Kidney (tissue), 22 donors: ENCODE results near the gene IFNA21. TPM values are rescaled to one million over a fixed set of nuclear protein-coding genes. Genes with fewer than 3 reads are reported as not detected.
"Not testable (repeated sequence)": the region's sequence is repeated elsewhere in the genome, so short reads cannot be mapped to it uniquely, and the experiment has no call there.

Source experiments
- DNase-seq, 5 donors: peaks; one replicate each; pipeline ENCODE4 v3.0.0-alpha.2; 2013 to 2020
- FAIRE-seq: peaks from 2 replicates; lab custom pipeline; 2012; peaks lifted over from hg19 to GRCh38; lab: Jason Lieb, UNC
- H3K27ac ChIP-seq, 2 donors: one replicate each; pipeline ENCODE4 v1.7.0; 2013; ENCODE audit warnings: low read depth in 2 of 2, low read length in 2 of 2, inconsistent platforms in 1 of 2
- H3K27me3 ChIP-seq: one replicate; pipeline ENCODE4 v1.7.1; 2013; ENCODE audit warnings: low read length, inconsistent platforms; ENCODE audit not compliant: control insufficient read depth, insufficient read depth
- H3K36me3 ChIP-seq, 3 donors: one replicate each; pipeline versions ENCODE4 v1.7.0 to v1.7.1; 2013; ENCODE audit warnings: low read length in 3 of 3, control low read depth in 1 of 3, inconsistent platforms in 1 of 3; ENCODE audit not compliant: insufficient read depth in 3 of 3, control insufficient read depth in 2 of 3
- H3K4me1 ChIP-seq, 3 donors: one replicate each; pipeline versions ENCODE4 v1.7.0 to v1.7.1; 2013; ENCODE audit warnings: low read length in 3 of 3, inconsistent platforms in 1 of 3, low read depth in 1 of 3; ENCODE audit not compliant: control insufficient read depth in 2 of 3, insufficient read depth in 2 of 3
- H3K4me3 ChIP-seq, 3 donors: one replicate each; pipeline versions ENCODE4 v1.7.0 to v1.8.1; 2013; ENCODE audit warnings: low read length in 3 of 3, control low read depth in 1 of 3, inconsistent platforms in 1 of 3
- H3K9ac ChIP-seq, 3 donors: one replicate each; pipeline versions ENCODE4 v1.7.0 to v1.7.1; 2013; ENCODE audit warnings: low read length in 3 of 3, control low read depth in 1 of 3, inconsistent platforms in 1 of 3
- H3K9me3 ChIP-seq, 3 donors: one replicate each; pipeline versions ENCODE4 v1.7.0 to v1.7.1; 2013; ENCODE audit warnings: low read length in 3 of 3, control low read depth in 1 of 3, inconsistent platforms in 1 of 3; ENCODE audit not compliant: control insufficient read depth in 2 of 3, insufficient read depth in 1 of 3
- CTCF ChIP-seq: IDR thresholded peaks from 3 replicates; pipeline ENCODE4 v1.5.1; 2012; ENCODE audit warnings: mild to moderate bottlenecking, moderate library complexity, borderline replicate concordance; ENCODE audit not compliant: insufficient read depth; ENCODE audit errors: extremely low read depth
- intact Hi-C: fragments of 100-400 bp; cut with DNase I; formaldehyde crosslinking; loops from one replicate; pipeline ENCODE4 v1.11.1; 2022
- long read RNA-seq, 10 donors: library from polyadenylated mRNA in 1 of 10; unstranded in 1 of 10; transcript quantifications; one replicate each; pipeline ENCODE4 v2.0.0 and lab custom pipeline, GENCODE V29; 2021 to 2026
- polyA plus RNA-seq: library from polyadenylated mRNA; stranded (reverse); fragments of 350-450 nt; fragmentation: Illumina TruSeq; extraction: RNeasy Lipid Tissue Mini Kit (QIAGEN cat#74804); gene quantifications from one replicate; pipeline ENCODE4 v1.2.3, GENCODE V29; 2014; ENCODE audit warnings: low read depth, low replicate concordance; ENCODE audit not compliant: insufficient read depth
- total RNA-seq: library from RNA; stranded (reverse); fragmentation: NEBNext Ultra II Directional; extraction: Animal tissue kit (Norgen Biotek cat#: 25700); gene quantifications from one replicate; pipeline ENCODE4 v1.2.1, GENCODE V29; 2021
- donor health status: control.
- donor health status: control.
- donor health status: control.
- donor health status: control.
- donor health status: control.
- donor health status: DM: yes; HTN: yes; CAD: no.
- donor health status: Normal renal cell carcinoma (clear cell type).

Gene IFNA21
- total RNA-seq, result not detected
- not detected for polyA plus RNA-seq
- long read RNA-seq, donor 1, result 0 reads
- long read RNA-seq, donor 2, result 0 reads
- long read RNA-seq, donor 3, result 0 reads
- long read RNA-seq, donor 4, result 0 reads
- long read RNA-seq, donor 5, result 0 reads
- long read RNA-seq, donor 6, result 0 reads
- long read RNA-seq, donor 7, result 0 reads
- long read RNA-seq, donor 8, result 0 reads
- long read RNA-seq, donor 9, result 0 reads
- long read RNA-seq, donor 10, partial matches to known transcripts, result 0 of 1 reads
- long read RNA-seq, donor 10, other reads (novel, unspliced or antisense), result 0 of 1 reads

GRCh38 chr9:21166560-21166959 lies at the start of gene IFNA21:
IFNA21 (minus strand) TSS chr9:21166660; CDS start chr9:21166612, 48 bp downstream.
- DNase-seq, FAIRE-seq, H3K4me3 ChIP-seq, H3K9me3 ChIP-seq, H3K36me3 ChIP-seq, intact Hi-C loops, H3K4me1 ChIP-seq, H3K27ac ChIP-seq, H3K9ac ChIP-seq, H3K27me3 ChIP-seq: not testable (repeated sequence)

- H3K27ac ChIP-seq, H3K4me3 ChIP-seq, H3K9me3 ChIP-seq, H3K27me3 ChIP-seq, intact Hi-C loops, H3K4me1 ChIP-seq, DNase-seq, H3K36me3 ChIP-seq, FAIRE-seq, H3K9ac ChIP-seq: not testable (repeated sequence)
Observed at GRCh38 chr9:21213411-21214326, 47.2 kb upstream of the IFNA21 start.

- H3K27ac ChIP-seq, H3K9ac ChIP-seq, DNase-seq, H3K4me3 ChIP-seq, H3K27me3 ChIP-seq, FAIRE-seq, H3K4me1 ChIP-seq, H3K36me3 ChIP-seq, H3K9me3 ChIP-seq, intact Hi-C loops: not testable (repeated sequence)
Observed at GRCh38 chr9:21212160-21212559, 45.7 kb upstream of the IFNA21 start.

- FAIRE-seq, intact Hi-C loops, DNase-seq: not testable (repeated sequence)
Observed at GRCh38 chr9:21210782-21211181, 44.3 kb upstream of the IFNA21 start.

GRCh38 chr9:21210311-21210710 lies 43.9 kb upstream of the IFNA21 start:
- no peak for FAIRE-seq
- no peak overlapping the region for H3K4me3 ChIP-seq

More at GRCh38 chr9:21210782-21211181, 44.3 kb upstream of the IFNA21 start:
- H3K4me1 ChIP-seq, H3K9ac ChIP-seq, H3K27ac ChIP-seq, H3K4me3 ChIP-seq, H3K36me3 ChIP-seq, H3K9me3 ChIP-seq, H3K27me3 ChIP-seq: not testable (repeated sequence)

GRCh38 chr9:21207043-21207442 lies 40.6 kb upstream of the IFNA21 start, which contains the start of gene IFNA10:
IFNA10 (minus strand) TSS chr9:21207143; CDS start chr9:21207097, 46 bp downstream.
- H3K4me3 ChIP-seq, intact Hi-C loops, H3K27ac ChIP-seq, H3K9me3 ChIP-seq, H3K4me1 ChIP-seq, FAIRE-seq, H3K9ac ChIP-seq, H3K36me3 ChIP-seq, DNase-seq, H3K27me3 ChIP-seq: not testable (repeated sequence)

More at GRCh38 chr9:21210311-21210710, 43.9 kb upstream of the IFNA21 start:
- DNase-seq, result no peak
- Histone ChIP-seq H3K27ac (no peak overlapping the region), H3K4me1 (no peaks in the 10 kb centered on the region), H3K27me3 (no peaks in the 10 kb centered on the region), H3K9me3 (no peaks in the 10 kb centered on the region), H3K9ac (no peak overlapping the region), H3K36me3 (no peaks in the 10 kb centered on the region)
- intact Hi-C loops, result no loop called here
- TF ChIP-seq CTCF, result no peak
